NCI-H2029 treated with DMSO at 0.1 percent for 48 hours (cell line): ENCODE measurements around the gene REPS1.
"Not testable (repeated sequence)": the region's sequence is repeated elsewhere in the genome, so short reads cannot be mapped to it uniquely, and the experiment has no call there.

Experiments
- DNase-seq: peaks from one replicate; lab custom pipeline; 2025; lab: John Stamatoyannopoulos, UW

The REPS1 gene

GRCh38 chr6:138999949-139000725, 12.1 kb upstream of the REPS1 start:
- DNase-seq = no peak

- DNase-seq = no peak
These were observed 9.1 kb upstream of the REPS1 start for GRCh38 chr6:138997136-138997535.

GRCh38 chr6:138996524-138996923, 8.5 kb upstream of the REPS1 start:
- DNase-seq = no peak

GRCh38 chr6:138993410-138993809, 5.4 kb upstream of the REPS1 start:
- DNase-seq = not testable (repeated sequence)

GRCh38 chr6:138992965-138993364, 4.9 kb upstream of the REPS1 start:
- DNase-seq = not testable (repeated sequence)

- DNase-seq = no peak
These were observed 3.2 kb upstream of the REPS1 start for GRCh38 chr6:138991206-138991605.

GRCh38 chr6:138989098-138989983, 1.3 kb upstream of the REPS1 start:
- peak; percentile 9 for DNase-seq

GRCh38 chr6:138988469-138988834, 399 bp upstream of the REPS1 start:
- DNase-seq = peak; percentile 45

- DNase-seq = no peak
These were observed 892 bp downstream of the REPS1 start for GRCh38 chr6:138987080-138987642.

GRCh38 chr6:138986578-138986977, 1.5 kb downstream of the REPS1 start:
- no peak for DNase-seq

- DNase-seq = no peak
These were observed 6.6 kb downstream of the REPS1 start for GRCh38 chr6:138981416-138981815.

GRCh38 chr6:138979813-138980668, 8.0 kb downstream of the REPS1 start:
- no peak for DNase-seq

- DNase-seq = no peak
These were observed 8.7 kb downstream of the REPS1 start for GRCh38 chr6:138979365-138979764.

GRCh38 chr6:138978229-138978628, 9.8 kb downstream of the REPS1 start:
- no peak for DNase-seq

- DNase-seq = no peak
These were observed 10.3 kb downstream of the REPS1 start for GRCh38 chr6:138977646-138978167.

- no peak for DNase-seq
These were observed 10.8 kb downstream of the REPS1 start for GRCh38 chr6:138977242-138977641.

- no peak for DNase-seq
These were observed 12.2 kb downstream of the REPS1 start for GRCh38 chr6:138975815-138976214.

GRCh38 chr6:138973466-138974153, 14.4 kb downstream of the REPS1 start:
- DNase-seq = no peak

- no peak for DNase-seq
These were observed 15.8 kb downstream of the REPS1 start for GRCh38 chr6:138972226-138972665.

GRCh38 chr6:138971601-138972000, 16.5 kb downstream of the REPS1 start:
- no peak for DNase-seq

- no peak for DNase-seq
These were observed 17.1 kb downstream of the REPS1 start for GRCh38 chr6:138970856-138971425.
